ENCODE data around the gene ASPSCR1.
A peak's percentile ranks its signal among the peaks of the same experiment; 100 is the strongest.

DNA sequence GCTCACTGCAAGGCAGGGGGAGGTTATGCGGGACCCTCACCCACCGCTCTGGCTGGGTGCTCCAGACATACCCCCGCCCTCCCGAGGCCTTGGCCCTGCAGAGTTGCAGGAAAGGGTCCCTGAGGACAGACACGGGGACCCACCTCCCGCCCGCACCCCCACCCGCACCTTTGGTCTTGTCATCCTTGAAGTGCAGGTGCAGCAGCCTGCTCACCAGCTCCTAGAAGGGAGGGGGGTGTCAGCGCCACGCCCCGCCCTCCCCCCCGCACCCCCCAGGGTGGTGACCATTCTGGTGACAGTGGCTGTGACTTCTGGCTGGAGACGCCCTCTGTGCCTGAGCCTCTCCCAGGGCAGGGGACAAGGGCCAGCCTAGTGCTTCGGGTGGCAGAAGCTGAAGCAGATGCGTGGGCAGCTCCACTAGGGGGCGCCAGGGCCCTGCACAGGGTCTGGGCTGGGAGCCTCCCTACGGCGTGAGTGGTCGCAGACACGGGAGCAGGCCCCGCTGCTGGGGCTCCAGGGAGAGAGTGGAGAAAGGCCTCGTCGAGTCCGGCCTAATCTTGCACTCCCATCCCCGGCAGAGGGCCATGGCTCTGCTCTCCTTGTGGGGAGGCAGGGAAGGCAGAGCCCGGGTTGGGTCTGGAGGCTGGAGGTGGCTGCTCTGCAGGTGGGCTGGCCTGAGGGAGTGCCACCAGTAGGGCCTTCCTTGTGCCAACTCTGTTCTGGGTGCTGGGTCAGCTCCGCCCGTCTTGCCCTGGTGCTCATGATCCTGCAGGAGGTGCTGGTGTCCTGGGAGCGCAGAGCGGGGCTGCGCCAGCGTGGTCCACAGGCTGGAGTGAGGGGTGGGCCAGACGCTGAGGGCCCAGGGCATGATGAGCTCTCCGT, 42.5 kb downstream of the ASPSCR1 start:
- TF ChIP-seq, protein P1, sequence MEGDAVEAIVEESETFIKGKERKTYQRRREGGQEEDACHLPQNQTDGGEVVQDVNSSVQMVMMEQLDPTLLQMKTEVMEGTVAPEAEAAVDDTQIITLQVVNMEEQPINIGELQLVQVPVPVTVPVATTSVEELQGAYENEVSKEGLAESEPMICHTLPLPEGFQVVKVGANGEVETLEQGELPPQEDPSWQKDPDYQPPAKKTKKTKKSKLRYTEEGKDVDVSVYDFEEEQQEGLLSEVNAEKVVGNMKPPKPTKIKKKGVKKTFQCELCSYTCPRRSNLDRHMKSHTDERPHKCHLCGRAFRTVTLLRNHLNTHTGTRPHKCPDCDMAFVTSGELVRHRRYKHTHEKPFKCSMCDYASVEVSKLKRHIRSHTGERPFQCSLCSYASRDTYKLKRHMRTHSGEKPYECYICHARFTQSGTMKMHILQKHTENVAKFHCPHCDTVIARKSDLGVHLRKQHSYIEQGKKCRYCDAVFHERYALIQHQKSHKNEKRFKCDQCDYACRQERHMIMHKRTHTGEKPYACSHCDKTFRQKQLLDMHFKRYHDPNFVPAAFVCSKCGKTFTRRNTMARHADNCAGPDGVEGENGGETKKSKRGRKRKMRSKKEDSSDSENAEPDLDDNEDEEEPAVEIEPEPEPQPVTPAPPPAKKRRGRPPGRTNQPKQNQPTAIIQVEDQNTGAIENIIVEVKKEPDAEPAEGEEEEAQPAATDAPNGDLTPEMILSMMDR (IDR thresholded peaks at IDR 0.05) = peak; percentile 32 to 50 (median 47)
- TF ChIP-seq POLR2A (IDR thresholded peaks at IDR 0.05) = no peak

Measured in body of pancreas (tissue), 4 donors.